GM23248 (cell line): ENCODE results near the gene SMG5.

Experiments used
- EZH2 ChIP-seq: fragments of 200-600 bp; sonication (generic); IDR thresholded peaks from 2 replicates; pipeline ENCODE4 v1.6.1; 2018; ENCODE audit warnings: antibody characterized with exemption, mild to moderate bottlenecking; ENCODE audit not compliant: insufficient read depth, poor library complexity, severe bottlenecking
- EZH2phosphoT487 ChIP-seq: fragments of 200-600 bp; sonication (generic); IDR thresholded peaks from 2 replicates; pipeline ENCODE4 v1.6.1; 2018; ENCODE audit warnings: antibody characterized with exemption, moderate library complexity, mild to moderate bottlenecking, low read depth; ENCODE audit not compliant: insufficient read depth

GRCh38 chr1:156279837-156280236, 2.8 kb downstream of the SMG5 start:
- no peak for TF ChIP-seq EZH2
- no peak for TF ChIP-seq EZH2phosphoT487
